GM18499 (cell line): ENCODE measurements around the gene KCNIP3.
"Not testable (repeated sequence)": the region's sequence is repeated elsewhere in the genome, so short reads cannot be mapped to it uniquely, and the experiment has no call there.

Source experiments
- ATAC-seq: cut with Tn5 transposase; IDR thresholded peaks from one replicate; pipeline ENCODE4 v1.9.1; 2021; ENCODE audit warnings: moderate number of reproducible peaks; ENCODE audit not compliant: insufficient read depth, unreplicated experiment

Gene KCNIP3

GRCh38 chr2:95393901-95394300, 96.8 kb downstream of the KCNIP3 start:
- ATAC-seq: no peak

DNA sequence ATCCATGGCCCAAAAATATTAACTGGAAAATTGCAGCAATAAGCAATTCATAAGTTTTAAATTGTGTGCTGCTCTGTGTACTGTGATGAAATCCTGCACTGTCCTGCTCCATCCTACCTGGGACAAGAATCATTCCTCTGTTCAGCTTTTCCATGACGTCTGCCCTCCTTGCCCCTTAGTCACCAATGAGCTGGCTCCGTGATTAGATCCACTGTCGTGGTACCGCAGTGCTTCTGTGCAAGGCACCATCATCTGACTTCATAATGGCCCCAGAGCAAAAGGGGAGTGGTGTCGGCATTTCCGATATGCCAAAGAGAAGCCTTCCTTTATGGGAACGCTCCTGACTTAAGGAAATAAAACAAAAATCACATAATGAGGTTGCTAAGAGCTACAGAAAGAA, 101.9 kb downstream of the KCNIP3 start:
- no peak for ATAC-seq

GRCh38 chr2:95401480-95401879, 104.3 kb downstream of the KCNIP3 start:
- no peak for ATAC-seq

- ATAC-seq: peak; percentile 4
Measured at GRCh38 chr2:95402004-95402369, 104.8 kb downstream of the KCNIP3 start.

GRCh38 chr2:95402370-95403203, 105.4 kb downstream of the KCNIP3 start, which contains the start of gene FAHD2A:
Gene FAHD2A (plus strand): TSS chr2:95402708. CDS start chr2:95405559, 2,851 bp downstream.
- peak; percentile 83 for ATAC-seq

DNA sequence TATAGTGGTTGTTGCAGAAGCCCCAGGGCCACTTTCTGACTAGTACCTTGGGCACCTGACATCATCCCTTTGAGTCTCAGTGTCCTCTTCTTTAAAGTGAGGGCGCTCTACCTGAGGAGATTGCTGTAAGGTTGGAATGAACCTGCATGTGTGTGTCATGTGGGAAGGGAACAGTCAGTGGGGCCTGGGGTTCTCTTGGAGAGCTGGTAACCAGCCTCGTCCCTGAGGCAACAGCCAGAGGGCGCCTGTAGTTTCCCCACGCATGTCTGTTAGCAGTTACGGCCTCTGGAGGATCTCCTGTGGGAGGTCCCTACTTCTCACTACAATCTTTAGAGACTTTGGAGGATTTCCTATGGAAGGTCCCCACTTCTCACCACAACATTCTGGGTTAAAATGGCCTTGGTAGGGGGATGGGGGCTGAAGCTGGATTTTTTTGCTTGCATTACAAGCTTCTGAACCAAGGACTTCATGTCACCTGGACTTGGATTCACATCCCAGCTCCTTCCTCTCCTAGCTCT, 106.1 kb downstream of the KCNIP3 start:
- ATAC-seq: peak; percentile 17

DNA sequence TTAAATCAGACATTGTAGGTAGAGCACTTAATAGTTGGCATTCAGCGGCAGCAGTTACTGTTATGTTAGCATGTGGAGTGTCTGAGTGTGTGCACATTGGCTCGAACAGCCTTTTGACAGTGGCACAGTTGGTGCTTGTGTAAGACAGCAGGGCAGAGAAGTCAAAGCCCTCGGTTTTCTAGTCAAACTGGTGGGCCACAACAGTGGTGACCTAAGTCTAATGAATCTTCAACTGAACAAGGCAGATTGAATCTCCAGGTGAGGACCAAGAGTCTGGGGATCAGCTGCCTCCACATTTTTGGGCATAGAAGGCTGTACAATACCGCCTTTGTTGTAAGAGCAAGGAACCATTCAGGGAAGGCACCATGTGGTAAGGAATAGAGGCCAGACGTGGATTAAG, 106.7 kb downstream of the KCNIP3 start:
- not testable (repeated sequence) for ATAC-seq

- not testable (repeated sequence) for ATAC-seq
Measured at GRCh38 chr2:95404676-95405075, 107.5 kb downstream of the KCNIP3 start.

GRCh38 chr2:95411239-95411638, 114.1 kb downstream of the KCNIP3 start:
- not testable (repeated sequence) for ATAC-seq

DNA sequence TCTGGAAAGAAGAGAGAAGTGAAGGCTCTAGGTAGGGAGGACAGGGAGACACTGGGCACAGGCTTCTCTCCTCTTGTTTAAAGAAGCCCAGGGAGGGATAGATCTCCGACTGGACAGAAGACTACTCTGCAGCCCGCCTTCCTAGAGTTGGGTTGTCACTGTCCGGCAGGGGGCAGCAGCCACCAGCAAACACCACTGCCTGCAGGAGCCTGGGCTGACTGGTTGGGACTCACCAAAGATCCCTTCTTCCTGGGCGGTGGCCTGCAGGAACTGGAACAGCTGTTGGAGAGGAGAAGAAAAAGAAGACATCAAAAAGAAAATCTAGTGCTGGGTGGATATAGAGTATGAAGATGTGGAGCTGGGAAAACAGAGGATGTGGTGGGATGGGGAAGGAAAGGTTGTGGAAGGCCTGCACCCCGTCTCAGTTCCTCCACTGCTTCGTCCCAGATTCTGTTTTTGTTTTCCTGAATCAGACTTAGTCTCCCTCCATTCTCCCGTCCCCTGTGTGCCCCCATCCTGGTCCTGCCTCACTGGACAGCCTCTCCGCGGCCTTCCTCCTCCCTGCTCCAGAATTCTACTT, 117.0 kb downstream of the KCNIP3 start:
- ATAC-seq: peak; percentile 65

DNA sequence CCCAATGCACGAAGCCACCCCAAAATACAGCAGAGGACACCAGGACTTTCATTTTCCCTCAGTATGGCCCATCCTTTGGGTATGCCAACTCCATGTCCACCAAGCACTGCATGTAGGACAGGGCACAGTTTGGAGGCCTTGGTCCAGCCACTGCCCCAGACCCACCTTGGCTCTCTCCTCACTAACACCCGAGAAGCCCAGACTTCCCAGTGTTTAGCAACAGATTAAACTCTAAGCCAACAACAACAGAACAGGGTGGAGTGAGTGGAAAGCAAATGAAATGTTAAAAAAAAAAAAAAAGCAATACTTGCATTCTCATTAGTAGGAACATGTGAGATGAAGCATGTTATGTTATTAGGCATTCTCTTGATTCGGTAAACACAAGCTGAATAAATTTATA, 118.0 kb downstream of the KCNIP3 start:
- not testable (repeated sequence) for ATAC-seq

DNA sequence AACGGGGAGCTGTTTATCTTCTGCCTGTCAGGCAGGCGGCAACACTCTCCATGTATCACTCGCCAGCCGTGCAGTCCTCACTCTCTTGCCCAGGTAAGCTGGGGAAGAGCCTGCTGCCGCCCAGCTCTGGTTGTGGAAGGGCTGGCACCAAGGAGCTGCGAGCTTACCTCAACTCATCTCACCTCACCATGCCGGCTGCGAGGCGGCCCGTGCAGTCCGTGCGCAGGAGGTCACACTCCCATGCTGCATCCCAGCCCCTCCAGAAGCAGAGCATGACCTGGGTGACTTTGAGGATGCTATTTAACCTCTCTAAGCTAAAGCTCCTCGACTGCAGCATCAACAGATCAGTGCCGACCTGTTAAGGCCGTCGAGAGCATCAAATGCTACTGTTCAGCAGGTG, 118.4 kb downstream of the KCNIP3 start:
- not testable (repeated sequence) for ATAC-seq

DNA sequence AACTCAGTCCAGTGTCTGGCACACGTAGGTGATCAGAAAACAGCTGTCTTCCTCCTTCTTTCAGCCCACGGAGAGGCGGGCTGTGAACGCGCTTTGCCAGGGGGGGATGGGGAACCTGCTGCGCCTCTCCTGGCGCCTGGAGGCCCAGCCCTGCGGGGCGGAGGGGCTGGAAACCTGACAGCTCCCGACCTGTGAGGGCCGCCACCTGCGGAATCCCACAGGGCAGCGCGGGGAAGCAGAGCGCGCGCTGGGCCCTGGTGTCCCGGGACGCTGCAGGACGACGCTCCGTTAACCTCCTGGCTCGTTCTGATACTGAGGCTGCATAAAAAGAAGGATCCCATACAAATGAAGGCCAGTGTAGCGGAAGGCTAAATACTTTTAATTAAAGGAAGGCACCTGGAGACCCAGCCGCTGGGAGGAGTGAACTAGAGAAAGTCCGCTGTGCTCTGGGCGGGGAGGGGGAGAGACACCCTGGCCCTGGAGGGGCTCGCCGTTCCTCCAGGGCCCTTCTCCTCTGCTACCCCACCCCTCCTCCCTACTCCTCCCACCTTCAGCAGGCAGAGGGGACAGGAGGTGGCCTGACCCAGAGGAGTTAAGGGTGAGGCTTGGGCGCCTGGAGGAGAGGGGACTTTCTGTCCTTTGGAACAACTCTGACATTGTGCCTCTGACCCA, 130.2 kb downstream of the KCNIP3 start:
- not testable (repeated sequence) for ATAC-seq

DNA sequence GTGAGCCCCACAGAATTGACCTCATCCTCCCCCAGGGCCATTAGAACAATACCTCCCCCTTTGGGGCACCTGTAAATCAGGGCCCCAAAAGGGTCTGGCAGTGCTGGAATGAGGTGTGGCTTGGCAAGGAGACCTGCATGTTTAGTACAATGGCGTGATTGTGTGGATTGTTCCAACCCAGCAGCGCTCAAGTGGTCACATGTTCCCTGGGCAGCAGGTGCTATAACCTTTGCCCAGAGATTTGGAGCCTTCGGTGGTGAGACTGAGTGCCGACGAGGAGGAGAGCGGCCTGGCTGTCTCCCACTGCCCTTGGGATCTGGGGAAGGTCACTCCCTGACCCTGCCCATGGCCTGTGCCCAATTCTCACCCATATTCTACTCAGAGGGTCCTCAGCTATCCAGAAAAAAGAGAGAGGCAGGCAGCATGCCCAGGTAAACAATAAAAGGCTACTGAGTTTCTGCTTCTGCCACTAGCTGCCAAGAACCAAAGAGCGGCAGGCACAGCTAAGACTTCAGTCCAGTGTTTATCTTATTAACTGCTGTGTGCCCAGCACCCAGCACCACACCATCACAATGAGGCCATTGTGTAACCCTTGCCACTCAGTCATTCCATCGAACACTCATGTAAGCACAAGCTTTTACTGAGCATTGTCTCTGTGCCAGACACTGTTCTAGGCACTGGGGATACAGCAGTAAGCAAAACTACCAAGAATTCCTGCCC, 132.8 kb downstream of the KCNIP3 start:
- not testable (repeated sequence) for ATAC-seq

GRCh38 chr2:95433373-95433772, 136.2 kb downstream of the KCNIP3 start:
- not testable (repeated sequence) for ATAC-seq

GRCh38 chr2:95433973-95434372, 136.8 kb downstream of the KCNIP3 start:
- ATAC-seq: not testable (repeated sequence)

GRCh38 chr2:95434507-95435076, 137.4 kb downstream of the KCNIP3 start:
- not testable (repeated sequence) for ATAC-seq

- not testable (repeated sequence) for ATAC-seq
Measured at GRCh38 chr2:95435162-95435871, 138.2 kb downstream of the KCNIP3 start.
